GM20000 (cell line): ENCODE results near the gene BEND5.

Experiments
- DNase-seq: peaks from one replicate; pipeline ENCODE4 v3.0.0; 2012; ENCODE audit warnings: low spot score
- CTCF ChIP-seq: IDR thresholded peaks from 2 replicates; pipeline ENCODE4 v1.5.1; 2012; ENCODE audit warnings: mild to moderate bottlenecking, control low read depth; ENCODE audit errors: extremely low read depth, missing control alignments

The BEND5 gene

GRCh38 chr1:48726139-48726538 lies 50.6 kb downstream of the BEND5 start:
- no peak for TF ChIP-seq CTCF

GRCh38 chr1:48725341-48726046 lies 51.2 kb downstream of the BEND5 start:
- DNase-seq = no peak
- no peak for TF ChIP-seq CTCF

More at GRCh38 chr1:48726139-48726538, 50.6 kb downstream of the BEND5 start:
- no peak for DNase-seq

- TF ChIP-seq CTCF = no peak
- no peak for DNase-seq
Observed at GRCh38 chr1:48720929-48721328, 55.8 kb downstream of the BEND5 start.

- no peak for TF ChIP-seq CTCF
- no peak for DNase-seq
Observed at GRCh38 chr1:48718705-48719104, 58.0 kb downstream of the BEND5 start.

- no peak for TF ChIP-seq CTCF
- no peak for DNase-seq
Observed at GRCh38 chr1:48718116-48718630, 58.5 kb downstream of the BEND5 start.

- no peak for DNase-seq
- no peak for TF ChIP-seq CTCF
Observed at GRCh38 chr1:48717082-48717481, 59.6 kb downstream of the BEND5 start.

GRCh38 chr1:48715921-48716320 lies 60.8 kb downstream of the BEND5 start:
- no peak for TF ChIP-seq CTCF
- DNase-seq = no peak
